Stomach smooth muscle (tissue), 2 donors: ENCODE data around the gene UBE2G1.
A peak's percentile ranks its signal among the peaks of the same experiment; 100 is the strongest.
"Not testable (repeated sequence)": the region's sequence is repeated elsewhere in the genome, so short reads cannot be mapped to it uniquely, and the experiment has no call there.

Experiments used
- H3K27ac ChIP-seq: one replicate; pipeline ENCODE4 v1.7.0; 2013; ENCODE audit warnings: mild to moderate bottlenecking, low read length, inconsistent platforms
- H3K27me3 ChIP-seq, 2 donors: one replicate each; pipeline ENCODE4 v1.7.0; 2013; ENCODE audit warnings: low read length in 2 of 2; ENCODE audit not compliant: insufficient read depth in 2 of 2, control insufficient read depth in 1 of 2
- H3K36me3 ChIP-seq, 2 donors: one replicate each; pipeline ENCODE4 v1.7.0; 2013; ENCODE audit warnings: low read length in 2 of 2; ENCODE audit not compliant: control insufficient read depth in 2 of 2, insufficient read depth in 2 of 2
- H3K4me1 ChIP-seq: one replicate; pipeline ENCODE4 v1.7.0; 2013; ENCODE audit warnings: low read length; ENCODE audit not compliant: control insufficient read depth, insufficient read depth
- H3K4me3 ChIP-seq, 2 donors: one replicate each; pipeline ENCODE4 v1.7.0; 2013; ENCODE audit warnings: low read length in 2 of 2
- H3K9ac ChIP-seq, 2 donors: one replicate each; pipeline ENCODE4 v1.7.0; 2013; ENCODE audit warnings: low read length in 2 of 2, mild to moderate bottlenecking in 1 of 2
- H3K9me3 ChIP-seq, 2 donors: one replicate each; pipeline ENCODE4 v1.7.0; 2013; ENCODE audit warnings: low read length in 2 of 2; ENCODE audit not compliant: control insufficient read depth in 2 of 2
- donor health status: healthy.
- donor health status: Pancreatic carcinoma.

Gene UBE2G1

DNA sequence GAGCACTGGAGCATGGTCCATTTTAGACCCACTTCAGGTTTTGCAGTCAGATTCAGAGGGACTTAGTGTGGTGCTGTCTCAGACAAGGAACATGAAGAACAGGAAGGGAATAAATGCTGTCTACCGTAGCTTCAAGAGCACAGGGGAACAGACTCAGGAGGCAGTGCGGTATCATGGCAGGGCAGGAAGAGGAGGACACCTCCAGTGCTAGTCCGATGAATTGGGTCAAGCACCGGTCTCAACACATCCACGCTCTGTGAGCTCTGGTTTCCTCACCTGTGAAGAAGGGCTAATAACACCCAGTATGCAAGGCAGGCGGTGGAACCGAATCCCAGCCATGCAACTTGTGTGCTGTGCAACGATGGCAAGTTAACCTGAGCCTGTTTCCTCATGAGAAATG lies 99.1 kb downstream of the UBE2G1 start:
- no peaks in the 10 kb centered on the region for H3K27me3 ChIP-seq
- H3K36me3 ChIP-seq = peaks cover 9 to 13% of the 10 kb centered on the region in 2 donors
- no peaks in the 10 kb centered on the region for H3K9me3 ChIP-seq
- peaks cover 21% of the 10 kb centered on the region for H3K4me1 ChIP-seq
- no peak overlapping the region for H3K4me3 ChIP-seq
- H3K9ac ChIP-seq = no peak overlapping the region
- no peak overlapping the region for H3K27ac ChIP-seq

DNA sequence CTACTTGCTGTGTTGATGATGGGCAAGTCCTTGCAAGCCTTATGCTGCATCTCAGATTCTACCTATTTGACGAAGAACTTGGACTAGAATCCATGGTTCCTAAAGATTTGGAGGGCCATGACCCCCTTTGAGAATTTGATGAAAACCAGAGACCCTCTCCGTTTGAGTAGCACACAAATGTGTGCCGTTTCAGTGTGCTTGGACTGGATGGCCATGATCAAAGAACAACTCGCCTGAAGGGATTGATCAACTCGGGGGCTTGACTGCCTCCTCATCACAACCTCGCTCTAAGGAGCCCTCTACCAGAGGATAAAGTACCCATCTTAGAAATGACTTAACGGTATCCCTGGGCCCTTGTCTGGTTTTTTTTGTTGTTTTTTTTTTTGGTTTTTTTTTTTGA lies 99.9 kb downstream of the UBE2G1 start:
- Histone ChIP-seq H3K9me3 (no peaks in the 10 kb centered on the region), H3K9ac (no peak overlapping the region), H3K27ac (no peak overlapping the region), H3K36me3 (peaks cover 7 to 13% of the 10 kb centered on the region in 2 donors), H3K4me1 (peaks cover 29% of the 10 kb centered on the region), H3K27me3 (no peaks in the 10 kb centered on the region), H3K4me3 (no peak overlapping the region)

DNA sequence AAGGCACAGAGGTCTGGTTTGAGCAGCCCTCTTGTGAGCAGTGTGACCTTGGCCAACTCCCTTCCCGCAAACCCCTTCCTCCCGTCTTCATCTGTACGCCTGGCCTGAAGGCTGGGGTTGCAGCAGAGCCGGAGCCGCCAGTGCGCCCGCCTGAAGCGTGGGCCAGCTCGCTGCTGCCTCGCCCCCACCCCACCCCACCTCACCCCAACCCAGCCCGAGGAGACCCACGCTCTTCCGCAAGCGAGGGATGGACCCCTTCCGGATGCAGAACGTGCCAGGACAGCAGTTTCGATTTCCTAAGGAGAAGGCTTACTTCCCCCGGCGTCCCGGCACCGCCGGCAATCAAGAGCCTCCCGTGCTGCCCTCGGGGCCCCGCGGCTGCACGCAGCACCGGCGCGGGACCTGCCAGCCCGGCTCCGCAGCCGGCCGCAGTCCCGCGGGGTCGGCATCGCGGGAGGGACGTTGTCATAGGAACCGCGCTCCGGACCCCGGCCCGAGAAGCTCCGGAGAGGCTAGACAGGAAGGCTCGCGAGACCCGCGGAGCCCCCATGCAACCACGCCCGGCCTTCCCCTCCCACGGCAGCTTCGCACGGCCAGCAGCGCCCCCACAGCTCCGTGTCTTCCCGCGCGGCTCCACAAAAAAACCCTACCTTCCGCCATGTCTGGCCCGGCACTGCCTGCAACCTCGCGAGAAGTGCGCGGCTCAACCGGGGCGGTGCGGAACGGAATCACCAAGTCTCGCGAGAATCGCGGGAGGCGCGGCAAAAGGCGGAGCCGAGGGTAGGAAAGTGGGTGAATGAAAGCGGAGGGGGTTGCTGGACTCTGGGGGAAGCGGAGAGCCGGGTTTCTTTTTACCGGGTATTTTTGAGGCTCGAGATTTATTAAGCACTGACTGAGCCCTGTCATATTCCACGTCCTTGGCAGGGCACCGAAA lies 102.9 kb downstream of the UBE2G1 start, which contains the start of gene ANKFY1:
Gene ANKFY1 (minus strand): TSS at position 698 of the 934 bp plus-strand sequence. CDS start 38 bp downstream, at position 660.
- Histone ChIP-seq H3K36me3 (peaks cover 0 to 14% of the 10 kb centered on the region in 2 donors), H3K9me3 (peaks cover 4 to 5% of the 10 kb centered on the region in 2 donors), H3K27ac (peak within 1 kb of the TSS; percentile 67), H3K27me3 (no peaks in the 10 kb centered on the region), H3K4me3 (peak within 1 kb of the TSS; percentile 70 to 90), H3K9ac (peak within 1 kb of the TSS; percentile 92 to 93), H3K4me1 (peaks cover 27% of the 10 kb centered on the region)

DNA sequence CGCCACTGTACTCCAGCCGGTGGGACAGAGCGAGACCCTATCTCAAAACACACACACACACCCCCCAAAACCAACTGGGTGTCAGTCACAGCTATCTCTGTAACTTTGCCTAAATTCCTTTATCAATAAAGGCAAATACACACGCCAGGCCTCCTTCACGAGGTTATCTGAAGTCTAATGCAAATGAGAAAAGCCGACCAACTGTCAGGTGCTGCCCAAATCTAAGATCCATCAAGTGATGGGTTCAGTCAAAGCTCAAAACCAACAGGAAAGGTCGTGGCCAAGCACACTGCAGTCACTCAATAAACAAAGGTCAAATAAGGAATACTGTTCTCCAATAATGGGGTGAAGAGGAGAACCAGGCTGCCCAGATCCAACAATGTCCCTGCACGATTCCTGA lies 103.8 kb downstream of the UBE2G1 start:
- H3K9me3 ChIP-seq = peaks cover 4 to 5% of the 10 kb centered on the region in 2 donors
- no peaks in the 10 kb centered on the region for H3K27me3 ChIP-seq
- peak overlapping the region; percentile 89 to 92 for H3K9ac ChIP-seq
- H3K27ac ChIP-seq = peak overlapping the region; percentile 67
- peaks cover 27% of the 10 kb centered on the region for H3K4me1 ChIP-seq
- H3K36me3 ChIP-seq = peaks cover 0 to 12% of the 10 kb centered on the region in 2 donors
- H3K4me3 ChIP-seq = peak overlapping the region; percentile 70 to 90

DNA sequence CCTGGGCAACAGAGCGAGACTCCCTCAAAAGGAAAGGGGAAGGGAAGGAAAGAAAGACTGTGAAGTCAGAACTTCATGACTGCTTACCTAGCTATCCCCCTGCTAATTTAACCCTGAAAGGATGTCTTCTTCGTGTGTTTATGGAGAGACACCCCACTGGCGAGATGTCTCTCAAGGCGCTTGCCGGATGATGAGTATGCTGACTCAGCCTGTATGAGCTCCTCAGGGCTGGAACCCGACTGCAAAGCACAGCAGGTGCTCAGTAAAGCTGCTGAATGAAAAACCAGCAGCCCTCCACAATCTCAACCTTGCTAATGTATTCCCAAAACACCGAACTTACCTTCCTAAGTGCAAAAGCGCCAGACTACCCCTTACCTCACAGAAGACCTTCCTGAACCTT lies 105.0 kb downstream of the UBE2G1 start:
- H3K4me3 ChIP-seq = peak overlapping the region in 1 of 2 donors; percentile 90
- peaks cover 27% of the 10 kb centered on the region for H3K4me1 ChIP-seq
- H3K36me3 ChIP-seq = peaks cover 0 to 9% of the 10 kb centered on the region in 2 donors
- H3K27me3 ChIP-seq = no peaks in the 10 kb centered on the region
- H3K27ac ChIP-seq = no peak overlapping the region
- H3K9me3 ChIP-seq = peaks cover 4 to 5% of the 10 kb centered on the region in 2 donors
- no peak overlapping the region for H3K9ac ChIP-seq

DNA sequence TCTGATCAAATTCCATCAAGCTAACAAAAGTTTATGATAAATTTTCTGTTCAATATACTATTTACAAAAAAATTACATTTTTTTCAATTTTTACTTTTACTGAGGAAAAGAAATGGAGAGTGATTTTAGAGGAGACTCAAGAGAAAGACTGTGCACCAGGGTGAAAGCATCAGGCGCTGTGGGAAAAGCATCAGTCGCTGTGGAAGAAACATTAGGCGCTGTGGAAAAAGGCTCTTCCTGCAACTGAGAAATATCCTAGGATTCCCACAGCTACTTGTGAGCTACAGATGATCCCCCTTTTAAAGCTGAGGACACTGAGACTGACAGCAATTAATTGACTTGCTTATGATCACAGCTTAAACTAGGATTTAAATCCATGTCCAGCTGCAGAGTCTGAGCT lies 107.6 kb downstream of the UBE2G1 start:
- no peak overlapping the region for H3K27ac ChIP-seq
- H3K9me3 ChIP-seq = peaks cover 4 to 5% of the 10 kb centered on the region in 2 donors
- H3K4me1 ChIP-seq = peaks cover 20% of the 10 kb centered on the region
- no peaks in the 10 kb centered on the region for H3K27me3 ChIP-seq
- no peak overlapping the region for H3K4me3 ChIP-seq
- peaks cover 0 to 9% of the 10 kb centered on the region in 2 donors for H3K36me3 ChIP-seq
- H3K9ac ChIP-seq = no peak overlapping the region

- no peak overlapping the region for H3K27ac ChIP-seq
- no peak overlapping the region for H3K4me3 ChIP-seq
- H3K4me1 ChIP-seq = peaks cover 6% of the 10 kb centered on the region
- H3K27me3 ChIP-seq = no peaks in the 10 kb centered on the region
- H3K9me3 ChIP-seq = peaks cover 4 to 5% of the 10 kb centered on the region in 2 donors
- H3K36me3 ChIP-seq = peaks cover 0 to 9% of the 10 kb centered on the region in 2 donors
- no peak overlapping the region for H3K9ac ChIP-seq
These were observed 109.5 kb downstream of the UBE2G1 start for GRCh38 chr17:4256952-4257351.

GRCh38 chr17:4255271-4255670 lies 111.2 kb downstream of the UBE2G1 start:
- H3K4me3 ChIP-seq, H3K36me3 ChIP-seq, H3K9ac ChIP-seq, H3K27me3 ChIP-seq, H3K9me3 ChIP-seq, H3K27ac ChIP-seq, H3K4me1 ChIP-seq: not testable (repeated sequence)

- Histone ChIP-seq H3K27ac (no peak overlapping the region), H3K36me3 (peaks cover 0 to 9% of the 10 kb centered on the region in 2 donors), H3K4me3 (no peak overlapping the region), H3K9me3 (no peaks in the 10 kb centered on the region), H3K9ac (no peak overlapping the region), H3K27me3 (no peaks in the 10 kb centered on the region), H3K4me1 (peaks cover 26% of the 10 kb centered on the region)
These were observed 115.6 kb downstream of the UBE2G1 start for GRCh38 chr17:4250887-4251286.

DNA sequence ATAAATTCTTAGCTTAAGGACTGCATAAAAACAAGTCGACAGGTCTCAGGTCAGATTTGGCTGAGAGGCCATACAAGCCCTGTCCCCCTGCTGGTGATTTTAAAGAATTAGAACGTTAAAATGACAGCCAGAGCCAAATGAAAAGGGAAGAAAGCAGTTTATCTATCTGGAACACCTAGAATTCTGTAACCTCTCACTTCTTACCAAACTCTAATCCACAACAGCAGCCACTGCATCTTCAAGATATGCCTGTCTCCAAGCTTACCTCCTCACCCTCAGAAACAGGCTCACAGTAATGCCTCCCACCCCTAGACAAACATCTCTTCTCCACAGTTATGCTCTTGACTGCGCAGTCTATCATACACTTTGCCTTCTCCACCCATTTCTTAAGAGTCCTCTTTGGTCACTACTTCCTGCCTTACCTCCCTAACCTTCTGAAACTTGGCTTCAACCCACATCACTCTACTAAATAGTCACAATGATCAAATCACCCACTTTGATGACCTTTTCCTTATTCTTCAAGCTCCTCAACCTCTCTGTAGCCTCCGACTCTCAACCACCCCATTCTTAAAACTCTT lies 116.9 kb downstream of the UBE2G1 start:
- Histone ChIP-seq H3K9me3 (no peaks in the 10 kb centered on the region), H3K36me3 (peaks cover 0 to 9% of the 10 kb centered on the region in 2 donors), H3K27ac (peak overlapping the region; percentile 31), H3K4me1 (peaks cover 29% of the 10 kb centered on the region), H3K4me3 (no peak overlapping the region), H3K9ac (peak overlapping the region in 1 of 2 donors; percentile 47), H3K27me3 (no peaks in the 10 kb centered on the region)
